Activated CD8-positive, alpha-beta memory T cell treated with anti-CD3 and anti-CD28 coated beads, Interleukin-2, amount 50 U/mL, for 4 hours (primary cell): ENCODE results near the gene MPZL3.

Source experiments
- DNase-seq: peaks from one replicate; pipeline ENCODE4 v3.0.0-alpha.2; 2020

Gene MPZL3

GRCh38 chr11:118180300-118180703 is 71.9 kb downstream of the MPZL3 start:
- no peak for DNase-seq

DNA sequence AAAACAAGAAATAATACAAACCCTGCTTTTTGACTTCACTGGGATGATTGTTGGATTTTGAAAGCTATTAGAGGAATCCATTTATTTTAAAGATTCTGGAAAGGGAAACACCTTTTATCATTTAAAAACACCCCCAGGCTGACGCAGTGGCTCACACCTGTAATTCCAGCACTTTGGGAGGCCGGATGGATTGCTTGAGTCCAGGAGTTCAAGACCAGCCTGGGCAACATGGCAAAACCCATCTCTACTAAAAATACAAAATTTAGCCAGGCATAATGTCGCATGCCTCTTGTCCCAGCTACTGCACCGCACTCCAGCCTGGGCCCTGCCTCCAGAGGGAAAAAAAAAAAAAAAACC is 75.4 kb downstream of the MPZL3 start:
- no peak for DNase-seq
